ENCODE data around the gene PRF1.
"Not testable (repeated sequence)": the region's sequence is repeated elsewhere in the genome, so short reads cannot be mapped to it uniquely, and the experiment has no call there.

Gene PRF1

DNA sequence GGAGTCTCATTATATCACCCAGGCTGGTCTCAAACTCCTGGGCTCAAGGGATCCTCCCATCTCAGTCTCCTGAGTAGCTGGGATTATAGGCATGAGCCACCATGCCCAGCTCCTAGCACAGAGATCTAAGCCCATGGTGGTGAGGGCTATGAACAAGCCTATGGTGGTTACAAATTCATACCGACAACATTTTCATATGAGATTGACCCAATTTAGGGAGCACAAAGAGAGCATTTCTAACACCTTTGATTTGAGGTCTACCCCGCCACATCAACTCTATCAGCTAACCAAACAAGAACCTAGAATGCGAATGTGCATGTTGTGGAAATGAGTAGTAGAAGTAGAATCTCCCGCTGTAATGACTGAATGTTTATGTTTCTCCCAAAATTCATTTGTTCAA, 14.2 kb upstream of the PRF1 start:
- DNase-seq, result no peak

DNA sequence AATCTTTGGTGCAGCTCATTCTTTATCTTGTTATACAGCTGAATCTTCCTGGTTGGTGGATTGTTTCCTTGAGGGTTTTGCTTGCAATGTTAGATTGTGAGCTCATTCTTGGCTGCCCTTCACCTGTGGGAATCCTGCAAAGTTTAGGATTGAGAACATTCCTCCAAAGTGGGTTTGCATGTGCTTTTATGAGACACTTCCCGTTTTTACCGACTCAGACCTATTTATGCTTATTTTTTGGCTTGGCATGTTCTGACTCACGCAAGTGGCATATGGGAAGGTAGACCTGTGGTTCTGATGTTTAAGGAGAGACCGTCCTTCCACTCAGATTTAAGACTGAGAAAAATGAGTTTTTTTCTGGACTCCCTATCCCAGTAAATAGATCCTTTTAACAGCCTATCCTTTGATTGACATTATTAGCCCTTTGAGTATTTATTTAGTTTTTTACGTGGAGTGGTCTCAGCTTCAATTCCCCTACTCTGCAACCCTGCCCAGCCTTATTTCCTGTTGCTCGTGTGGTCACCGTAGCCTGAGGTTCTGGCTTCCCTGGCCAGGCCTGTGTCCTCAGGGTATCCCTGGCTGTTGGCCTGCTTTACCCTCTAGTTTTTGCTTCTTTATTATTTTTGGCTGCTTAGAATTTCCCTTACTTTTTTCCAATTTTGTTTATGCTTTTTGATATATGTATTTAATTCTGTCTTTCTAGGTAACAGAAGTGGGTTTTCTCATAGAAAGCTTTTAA, 13.4 kb upstream of the PRF1 start:
- no peak for DNase-seq

DNA sequence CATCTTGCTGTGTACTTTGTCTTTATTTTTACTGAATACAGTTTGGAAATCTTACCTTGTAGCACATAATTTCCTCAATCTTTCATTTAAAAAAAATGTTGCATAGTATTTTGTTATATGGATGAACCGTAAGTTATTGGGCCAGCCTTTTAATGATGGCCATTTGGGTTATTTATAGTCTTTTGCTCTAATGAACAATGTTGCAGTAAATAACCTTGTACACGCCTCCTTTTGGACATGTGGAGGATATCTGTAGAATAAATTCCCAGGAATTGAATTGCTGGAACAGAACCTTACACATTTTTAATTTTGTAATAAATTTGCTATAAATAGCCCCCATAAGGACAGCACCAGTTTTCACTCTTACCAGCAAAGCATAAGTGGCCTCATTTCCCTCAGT, 12.7 kb upstream of the PRF1 start:
- DNase-seq, result no peak

DNA sequence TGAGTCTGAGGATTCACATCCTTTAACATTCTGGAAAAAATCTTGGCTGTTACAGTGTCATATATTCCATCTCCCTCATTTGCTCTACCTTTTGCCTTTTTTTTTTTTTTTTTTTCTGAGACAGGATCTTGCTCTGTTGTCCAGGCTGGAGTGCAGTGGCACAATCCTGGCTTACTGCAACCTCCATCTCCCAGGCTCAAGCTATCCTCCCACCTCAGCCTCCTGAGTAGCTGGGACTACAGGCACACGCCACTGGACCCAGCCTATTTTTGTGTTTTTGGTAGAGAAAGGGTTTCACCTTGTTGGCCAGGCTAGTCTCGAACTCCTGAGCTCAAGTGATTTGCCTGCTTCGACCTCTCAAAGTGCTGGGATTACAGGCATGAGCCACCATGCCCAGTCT, 11.8 kb upstream of the PRF1 start:
- not testable (repeated sequence) for DNase-seq

DNA sequence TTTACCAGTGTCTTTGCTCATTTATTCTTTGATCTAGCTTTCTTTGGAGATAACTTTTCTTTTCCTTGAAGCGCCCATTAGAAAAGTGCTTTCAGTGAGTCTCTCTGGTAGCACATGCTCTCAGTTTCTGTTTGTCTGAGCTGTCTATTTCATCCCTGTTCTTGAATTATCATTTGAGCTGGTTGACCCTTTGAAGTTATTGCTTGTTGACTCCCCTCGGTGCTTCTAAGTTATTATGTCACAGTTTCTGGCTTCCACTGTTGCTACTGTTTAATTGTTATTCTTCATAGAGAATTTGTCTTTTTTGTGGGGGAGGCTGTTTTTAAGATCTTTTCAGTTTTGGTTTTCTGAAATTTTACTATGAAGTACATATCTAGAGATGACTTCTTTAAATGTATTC, 11.4 kb upstream of the PRF1 start:
- DNase-seq, result no peak

DNA sequence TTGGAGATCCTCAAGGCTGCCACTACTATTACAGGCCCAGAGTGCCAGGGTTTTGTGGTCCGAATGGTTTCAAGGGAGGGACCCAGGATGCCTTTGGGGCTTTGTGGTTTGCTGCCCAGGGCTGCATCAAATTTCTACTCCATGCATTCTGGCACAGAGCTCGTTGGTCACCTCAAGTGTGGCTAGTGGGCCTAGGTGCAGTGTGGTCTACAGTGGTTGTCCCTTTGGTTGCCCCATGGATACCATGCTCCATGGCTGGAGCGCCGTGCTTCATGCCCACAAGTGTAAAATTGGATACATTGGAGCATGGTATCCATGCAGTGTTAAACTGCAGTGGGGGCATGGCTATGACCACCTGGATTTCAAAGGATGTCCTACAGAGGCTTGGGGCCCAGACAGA, 5.4 kb upstream of the PRF1 start:
- no peak for DNase-seq

DNA sequence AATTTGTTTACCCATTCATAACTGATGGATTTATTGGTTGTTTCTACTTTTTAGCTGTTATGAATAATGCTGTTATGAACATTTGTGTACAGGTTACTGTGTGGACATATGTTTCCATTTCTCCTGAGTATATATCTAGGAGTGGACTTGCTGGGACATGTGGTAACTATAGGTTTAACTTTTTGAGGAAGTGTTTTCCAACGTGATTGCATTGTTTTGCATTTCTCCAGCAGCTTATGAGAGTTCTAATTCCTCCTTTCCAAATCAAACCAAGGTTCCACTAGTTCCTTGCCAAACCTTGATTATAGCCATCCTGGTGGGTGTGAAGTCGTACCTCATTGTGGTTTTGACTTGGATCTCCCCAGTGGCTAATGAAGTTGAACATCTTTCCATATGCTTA, 2.6 kb upstream of the PRF1 start:
- no peak for DNase-seq

DNA sequence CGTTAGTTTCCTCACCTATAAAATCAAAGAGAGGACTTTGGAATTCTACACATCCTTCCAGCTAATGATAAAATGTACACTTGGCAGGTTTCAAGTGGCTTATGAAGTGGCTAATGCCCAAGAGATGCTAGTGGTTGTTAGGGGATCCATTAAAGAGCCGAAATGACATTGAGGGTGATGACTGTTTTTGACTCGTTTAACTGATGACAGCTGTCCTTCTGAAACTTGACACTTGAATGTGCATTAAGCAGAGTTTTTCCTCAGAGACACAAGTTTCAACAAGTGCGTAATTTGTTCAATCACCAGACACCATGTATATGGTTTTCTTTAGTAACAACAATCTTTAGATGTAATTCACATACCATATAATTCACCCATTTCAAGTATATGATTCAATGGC, 1.6 kb upstream of the PRF1 start:
- DNase-seq, result no peak

DNA sequence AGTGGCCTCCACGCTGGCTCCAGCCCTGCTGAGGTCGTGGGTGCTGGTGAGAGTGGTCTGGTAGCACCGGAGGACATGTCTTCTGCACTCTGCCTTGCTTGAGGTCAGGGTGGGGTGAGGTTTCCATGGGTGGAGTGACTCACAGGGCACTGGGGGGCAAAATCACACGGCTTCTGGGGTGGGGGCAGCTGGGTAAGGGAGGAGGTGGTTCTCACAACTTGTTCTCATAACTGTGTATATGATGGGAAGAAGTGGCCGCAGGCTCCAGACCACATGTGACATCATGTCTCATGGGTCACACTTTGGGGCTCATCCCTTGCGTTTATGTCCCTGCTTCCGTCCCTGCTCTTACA, 884 bp upstream of the PRF1 start:
- DNase-seq, result no peak

DNA sequence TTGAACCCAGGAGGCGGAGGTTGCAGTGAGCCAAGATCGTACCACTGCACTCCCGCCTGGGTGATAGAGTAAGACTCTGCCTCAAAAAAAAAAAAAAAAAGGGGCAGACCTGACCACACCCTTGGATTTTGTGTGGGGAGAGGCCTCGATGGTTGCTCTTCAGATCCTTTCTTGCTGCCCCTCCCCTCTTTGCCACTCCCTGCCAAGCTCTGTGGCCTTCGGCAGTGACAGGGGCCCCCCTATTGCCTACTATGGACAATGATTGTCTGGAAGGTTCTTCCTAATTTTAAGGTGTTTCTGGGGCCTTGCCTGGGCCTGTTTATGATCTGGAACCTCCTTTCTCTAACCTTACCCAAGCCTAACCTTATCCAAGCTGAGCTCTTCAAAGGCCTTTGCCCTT, 795 bp downstream of the PRF1 start:
- DNase-seq, result no peak

DNA sequence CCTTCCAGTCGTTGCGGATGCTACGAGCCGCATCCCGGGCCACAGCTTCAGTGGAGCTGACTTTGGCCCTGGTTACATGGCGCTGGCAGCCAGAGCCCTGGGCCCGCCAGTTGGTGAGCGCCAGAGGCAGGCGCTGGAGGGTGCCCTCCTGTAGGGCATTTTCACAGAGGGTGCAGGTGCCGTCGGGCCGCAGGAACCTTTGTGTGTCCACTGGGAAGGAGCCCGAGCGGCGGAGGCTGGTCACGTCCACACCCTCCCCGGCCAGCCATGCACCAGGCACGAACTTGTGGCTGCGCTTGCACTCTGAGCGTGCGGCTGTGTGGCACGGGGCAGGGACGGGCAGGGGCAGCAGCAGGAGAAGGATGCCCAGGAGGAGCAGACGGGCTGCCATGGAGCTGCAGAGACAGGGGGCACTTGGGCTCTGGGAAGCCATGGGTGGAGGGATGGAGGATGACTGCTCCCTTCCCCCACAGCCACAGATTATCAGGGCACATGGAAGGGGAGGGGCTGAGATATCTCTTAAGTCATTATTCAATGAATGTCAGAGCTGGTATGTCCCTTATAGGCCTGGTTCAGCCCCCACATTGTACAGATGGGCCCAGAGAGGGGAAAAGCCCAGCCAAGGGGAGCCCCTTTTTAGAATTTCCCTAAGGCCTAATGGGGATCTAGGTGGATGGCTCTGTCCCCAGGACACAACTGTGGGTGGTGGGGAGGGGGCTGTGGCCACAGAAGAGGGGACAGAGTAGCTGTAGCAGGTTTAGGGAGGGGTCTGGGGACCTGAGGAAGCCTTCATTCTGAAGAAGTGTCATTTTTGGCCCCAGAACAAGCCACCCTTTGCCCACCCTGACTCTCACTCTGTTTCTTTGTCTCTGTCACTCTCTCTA, 1.8 kb downstream of the PRF1 start:
- no peak for DNase-seq

DNA sequence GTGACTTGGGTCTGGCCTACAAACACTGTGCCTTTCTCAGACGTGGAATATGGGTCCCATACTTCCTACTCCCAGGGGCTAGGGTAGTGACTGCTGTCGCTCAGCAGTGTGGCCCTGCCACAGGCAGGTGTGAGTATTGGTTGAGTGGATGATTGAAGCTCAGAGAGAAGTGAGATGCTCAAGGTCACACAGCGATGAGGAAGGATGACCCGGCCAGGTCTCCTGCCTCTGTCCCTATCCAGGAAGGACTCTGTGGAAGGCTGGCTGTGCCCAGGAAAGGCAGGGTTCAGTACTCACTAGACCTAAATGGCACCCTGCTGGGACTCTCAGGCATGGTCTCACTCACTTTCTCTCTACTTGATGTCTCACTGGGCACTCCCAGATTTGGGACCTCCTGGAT, 2.8 kb downstream of the PRF1 start:
- DNase-seq, result no peak

DNA sequence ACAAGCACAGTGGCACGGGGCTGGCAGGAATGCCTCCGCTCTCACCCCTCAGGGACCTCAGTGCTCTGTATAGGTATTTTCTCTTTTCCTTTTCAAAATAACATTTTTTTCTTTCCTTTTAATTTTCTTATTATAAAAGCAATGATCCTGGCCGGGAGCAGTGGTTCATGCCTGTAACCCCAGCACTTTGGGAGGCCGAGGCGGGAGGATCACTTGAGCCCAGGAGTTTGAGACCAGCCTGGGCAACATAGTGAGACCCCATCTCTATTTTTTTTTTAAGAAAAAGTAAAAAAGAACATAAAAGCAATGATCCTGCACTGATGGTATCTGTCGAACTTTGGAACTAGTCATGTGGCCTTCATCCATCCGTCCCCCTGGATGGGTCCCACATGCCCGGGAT, 3.2 kb downstream of the PRF1 start:
- DNase-seq, result no peak

DNA sequence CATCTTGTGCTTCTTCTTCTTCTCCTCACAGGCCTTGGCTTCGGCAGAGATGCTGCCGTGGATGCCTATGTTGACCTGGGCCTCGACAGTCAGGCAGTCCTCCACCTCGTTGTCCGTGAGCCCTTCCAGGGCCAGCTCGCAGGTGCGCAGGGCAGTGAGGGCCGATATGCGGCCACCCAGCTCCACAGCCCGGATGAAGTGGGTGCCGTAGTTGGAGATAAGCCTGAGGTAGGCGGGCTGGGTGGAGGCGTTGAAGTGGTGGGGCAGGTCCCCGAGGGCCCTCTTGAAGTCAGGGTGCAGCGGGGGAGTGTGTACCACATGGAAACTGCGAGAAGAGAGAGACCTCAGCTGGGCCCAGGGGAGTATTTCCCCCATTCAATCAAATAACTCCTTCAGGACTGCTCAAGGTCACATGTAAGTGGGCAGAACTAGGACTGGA, 3.7 kb downstream of the PRF1 start:
- DNase-seq, result no peak

DNA sequence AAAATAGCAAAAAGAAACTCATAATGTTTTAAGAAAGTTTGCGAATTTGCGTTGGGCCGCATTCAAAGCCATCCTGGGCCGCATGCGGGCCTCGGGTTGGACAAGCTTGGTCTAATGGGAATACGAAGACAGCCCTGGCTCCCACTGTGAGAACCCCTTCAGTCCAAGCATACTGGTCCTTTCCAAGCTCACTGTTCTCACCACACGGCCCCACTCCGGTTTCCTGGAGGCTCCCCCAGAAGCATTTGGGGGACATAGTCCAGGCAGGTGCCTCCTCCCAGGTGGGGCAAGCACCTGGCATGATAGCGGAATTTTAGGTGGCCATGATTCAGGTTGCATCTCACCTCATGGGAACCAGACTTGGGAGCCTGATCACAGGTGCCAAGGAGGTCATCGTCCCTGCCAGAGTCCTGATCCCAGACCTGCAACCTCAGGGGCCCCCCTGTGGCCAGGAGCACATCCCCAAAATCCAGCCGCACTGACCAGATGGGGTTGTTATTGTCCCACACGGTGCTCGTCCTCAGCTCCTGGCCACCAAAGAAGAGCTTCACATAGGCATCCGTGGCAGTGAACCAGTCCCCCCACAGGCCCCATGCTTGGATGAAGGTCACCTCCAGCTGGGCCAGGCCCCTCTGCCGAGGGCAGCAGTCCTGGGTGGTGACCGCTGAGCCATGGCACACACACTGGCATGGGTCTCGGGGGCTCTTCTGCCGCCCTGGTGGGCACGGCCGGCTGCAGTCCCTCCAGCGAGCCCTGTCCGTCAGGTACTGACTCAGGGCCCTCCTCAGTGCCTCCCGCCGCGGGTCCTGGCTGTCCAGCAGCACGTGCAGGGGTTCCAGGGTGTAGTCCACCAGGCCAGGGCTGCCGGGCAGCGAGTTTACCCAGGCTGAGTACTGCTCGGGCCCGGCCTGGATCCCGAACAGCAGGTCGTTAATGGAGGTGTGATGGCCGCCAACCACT, 4.4 kb downstream of the PRF1 start:
- DNase-seq, result no peak

DNA sequence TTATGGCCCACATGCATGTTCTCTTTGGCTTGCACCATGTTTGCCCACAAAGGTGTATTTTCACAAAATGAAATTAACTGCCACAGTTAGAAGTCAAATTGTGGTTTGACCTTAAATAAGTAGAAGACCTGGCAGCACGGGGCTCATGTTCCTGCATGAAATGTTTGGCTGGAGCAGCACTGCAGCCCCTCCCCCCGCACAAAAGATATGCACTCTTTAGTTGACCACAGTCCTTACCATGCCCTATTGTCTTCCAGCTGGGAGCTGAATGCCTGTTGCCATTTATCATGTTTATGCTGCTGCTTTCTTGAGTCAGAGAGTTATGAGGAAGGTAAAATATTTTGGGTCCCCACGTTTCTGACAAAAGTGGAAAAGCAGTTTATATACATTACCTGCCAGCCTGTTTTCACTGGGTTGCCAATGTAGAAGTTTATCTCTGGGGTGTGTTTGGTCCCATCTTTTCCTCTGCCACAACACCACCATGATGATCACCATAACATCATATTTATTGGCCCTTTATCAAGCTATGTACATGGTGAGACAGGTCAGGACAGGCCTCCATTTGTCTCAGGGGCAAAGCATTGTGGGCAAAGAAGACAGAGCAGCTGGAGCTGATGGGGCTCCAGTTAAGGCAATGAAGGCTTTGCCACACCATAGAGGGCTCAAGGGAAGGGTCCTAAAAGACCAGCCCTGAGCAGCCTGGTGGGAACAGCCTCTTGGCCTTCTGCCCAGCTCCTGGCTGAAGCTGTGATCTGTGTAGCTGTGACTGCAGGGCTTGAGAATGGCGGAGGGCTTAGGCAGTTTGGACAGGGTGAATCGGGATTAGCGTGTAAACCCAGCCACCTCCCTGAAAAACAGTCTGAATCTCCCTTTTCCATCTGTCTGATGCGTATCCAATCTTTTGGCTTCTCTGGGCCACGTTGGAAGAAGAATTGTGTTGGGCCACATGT, 5.4 kb downstream of the PRF1 start:
- no peak for DNase-seq

DNA sequence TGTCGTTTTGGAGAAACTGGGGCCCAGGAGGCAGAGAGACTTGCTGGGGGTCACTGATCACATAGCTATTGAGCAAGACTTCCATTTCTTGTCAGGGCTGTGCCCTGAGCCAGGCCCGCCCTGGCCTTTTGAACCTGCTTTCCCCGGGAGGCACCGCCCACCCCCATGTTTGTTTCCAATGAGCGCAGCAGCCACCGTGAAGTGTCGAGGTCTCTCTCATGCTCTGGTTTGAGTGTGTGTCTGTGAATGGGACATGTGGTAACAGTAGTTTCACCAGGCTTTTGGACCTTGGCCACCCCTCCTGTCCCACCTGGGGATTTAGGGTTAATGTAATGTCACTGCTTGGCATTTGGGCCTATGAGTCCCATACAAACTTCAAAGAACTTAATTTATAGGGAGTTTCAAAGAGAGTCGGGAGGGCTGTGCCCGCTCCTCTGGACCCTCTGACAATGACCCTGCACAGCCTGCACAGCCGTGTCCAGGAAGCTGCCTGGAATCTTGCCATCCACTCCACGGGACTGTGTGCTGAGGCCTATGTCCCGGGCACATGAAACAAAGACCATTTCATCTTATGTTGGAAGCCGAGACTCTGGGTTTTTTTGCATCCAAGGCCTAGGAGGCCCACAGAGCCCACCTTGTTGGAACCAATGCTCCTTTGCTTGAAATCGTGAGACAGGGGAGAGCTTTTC, 6.3 kb downstream of the PRF1 start:
- DNase-seq, result no peak

DNA sequence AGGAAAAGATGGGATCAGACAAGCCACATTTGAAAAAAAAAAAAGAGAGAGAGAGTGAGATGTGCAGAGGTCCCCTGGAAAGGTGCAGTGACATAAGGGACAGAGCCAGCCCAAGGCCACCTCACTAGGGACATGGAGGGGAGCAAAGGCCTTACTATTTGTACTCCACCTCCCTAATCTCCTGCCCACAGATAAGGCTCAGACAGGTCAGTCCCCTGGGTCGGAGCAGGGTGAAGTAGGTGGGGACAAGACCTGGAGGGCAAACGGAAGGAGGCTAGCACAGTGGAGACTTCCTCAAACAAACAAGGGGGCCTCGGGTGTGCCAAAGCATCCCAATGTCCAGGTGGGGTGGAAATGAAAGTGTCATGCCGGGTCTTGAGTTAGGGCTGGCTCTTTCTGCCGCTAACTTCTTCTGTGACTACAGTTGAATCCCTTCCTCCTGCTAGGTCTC, 7.0 kb downstream of the PRF1 start:
- DNase-seq, result no peak

DNA sequence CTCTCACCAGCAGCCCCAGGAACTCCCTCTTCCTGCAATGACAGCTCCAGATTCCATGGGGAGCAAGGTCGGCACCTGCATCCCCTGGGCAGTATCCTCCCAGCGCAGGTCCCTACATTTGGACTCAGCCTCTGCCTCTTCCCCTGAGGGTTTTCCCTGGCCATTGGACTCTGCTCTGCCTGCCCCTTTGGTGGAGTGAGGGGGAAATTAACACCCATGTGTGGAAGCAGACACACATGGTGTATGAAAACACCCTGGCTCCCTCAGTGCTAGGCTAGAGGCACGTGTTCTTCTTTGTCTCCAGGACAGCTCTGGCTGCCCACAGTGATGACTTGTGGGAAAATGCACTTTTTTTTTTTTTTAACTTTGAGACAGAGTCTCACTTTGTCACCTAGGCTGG, 8.4 kb downstream of the PRF1 start:
- DNase-seq, result no peak

DNA sequence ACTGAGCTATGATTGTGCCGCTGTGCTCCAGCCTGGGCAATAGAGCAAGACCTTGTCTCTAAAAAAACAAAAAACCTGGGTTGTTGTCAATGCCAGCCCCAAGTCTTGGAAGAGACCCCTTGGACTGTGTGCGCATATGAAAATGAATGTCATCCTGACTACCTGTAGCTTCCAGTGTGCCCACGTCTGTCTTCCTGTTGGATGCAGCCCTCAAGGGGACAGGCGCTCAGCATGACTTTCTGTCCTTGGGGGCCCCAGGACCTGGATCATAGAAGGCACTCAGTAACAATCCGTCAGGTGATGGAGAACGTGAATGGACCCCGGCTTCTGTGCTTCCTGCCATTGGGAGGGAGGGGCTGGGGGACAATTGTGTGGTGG, 9.0 kb downstream of the PRF1 start:
- DNase-seq, result no peak

DNA sequence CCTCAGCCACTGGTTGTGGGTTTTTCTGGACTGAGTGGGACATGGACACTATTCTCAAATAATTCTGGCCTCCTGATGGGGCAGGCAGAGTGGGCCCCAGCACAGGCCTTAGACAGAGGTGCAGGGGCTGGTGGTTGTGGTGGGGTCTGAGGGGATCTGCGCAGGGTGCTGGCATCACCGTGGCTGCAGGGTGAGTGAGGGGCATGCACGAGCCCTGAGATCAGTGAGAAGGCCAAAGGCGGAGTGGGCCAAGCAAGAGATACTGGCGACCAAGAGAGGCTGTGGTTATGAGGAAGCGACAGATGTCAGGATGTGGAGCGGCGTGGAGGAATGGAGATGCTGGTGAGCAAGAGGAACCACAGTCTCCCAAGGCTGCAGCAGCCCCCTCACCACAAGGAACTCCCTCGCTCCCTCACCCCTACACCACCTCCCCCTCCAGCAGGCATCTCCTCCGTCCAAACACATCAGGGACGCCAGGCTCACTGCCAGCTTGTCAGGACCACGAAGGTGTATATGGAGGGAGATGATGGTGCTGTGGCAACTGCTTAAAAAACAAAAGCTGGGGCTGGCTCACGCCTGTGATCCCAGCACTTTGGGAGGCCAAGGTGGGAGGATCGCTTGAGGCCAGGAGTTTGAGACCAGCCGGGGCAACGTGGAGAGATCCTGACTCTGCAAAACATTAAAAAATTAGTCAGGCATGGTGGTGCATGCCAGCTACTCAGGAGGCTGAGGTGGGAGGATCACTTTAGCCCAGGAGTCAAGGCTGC, 9.6 kb downstream of the PRF1 start:
- DNase-seq, result no peak
